Measurements from ENCODE around the gene EZH1.
"Not testable (repeated sequence)": the region's sequence is repeated elsewhere in the genome, so short reads cannot be mapped to it uniquely, and the experiment has no call there.

Gene EZH1

GRCh38 chr17:42751628-42752027 lies 6.8 kb upstream of the EZH1 start:
- TF ChIP-seq CTCF (conservative IDR thresholded peaks at IDR 0.05; ENCODE audit: low read depth, low read length) = no peak
- DNase-seq (ENCODE audit: low read depth) = peak; percentile 68

GRCh38 chr17:42750739-42751344 lies 6.0 kb upstream of the EZH1 start:
- DNase-seq (ENCODE audit: low read depth) = no peak
- TF ChIP-seq CTCF (conservative IDR thresholded peaks at IDR 0.05; ENCODE audit: low read depth, low read length) = no peak
- no peak overlapping the region for H3K4me3 ChIP-seq (ENCODE audit: low read depth, low read length)

More at GRCh38 chr17:42751628-42752027, 6.8 kb upstream of the EZH1 start:
- no peak overlapping the region for H3K4me3 ChIP-seq (ENCODE audit: low read depth, low read length)

GRCh38 chr17:42748908-42749798 lies 4.3 kb upstream of the EZH1 start:
- no peak for DNase-seq (ENCODE audit: low read depth)
- no peak overlapping the region for H3K4me3 ChIP-seq (ENCODE audit: low read depth, low read length)
- no peak for TF ChIP-seq CTCF (conservative IDR thresholded peaks at IDR 0.05; ENCODE audit: low read depth, low read length)

GRCh38 chr17:42748202-42748907 lies 3.5 kb upstream of the EZH1 start:
- DNase-seq (ENCODE audit: low read depth) = no peak
- TF ChIP-seq CTCF (conservative IDR thresholded peaks at IDR 0.05; ENCODE audit: low read depth, low read length) = no peak
- no peak overlapping the region for H3K4me3 ChIP-seq (ENCODE audit: low read depth, low read length)

- no peak for TF ChIP-seq CTCF (conservative IDR thresholded peaks at IDR 0.05; ENCODE audit: low read depth, low read length)
- DNase-seq (ENCODE audit: low read depth) = peak; percentile 30
These were observed 496 bp downstream of the EZH1 start for GRCh38 chr17:42744283-42744805.

GRCh38 chr17:42743595-42744282 lies 1.1 kb downstream of the EZH1 start:
- TF ChIP-seq CTCF (conservative IDR thresholded peaks at IDR 0.05; ENCODE audit: low read depth, low read length) = peak; percentile 32
- no peak for DNase-seq (ENCODE audit: low read depth)
- H3K4me3 ChIP-seq (ENCODE audit: low read depth, low read length) = peak overlapping the region; percentile 89

More at GRCh38 chr17:42744283-42744805, 496 bp downstream of the EZH1 start:
- H3K4me3 ChIP-seq (ENCODE audit: low read depth, low read length) = peak overlapping the region; percentile 89

GRCh38 chr17:42742916-42743315 lies 1.9 kb downstream of the EZH1 start:
- DNase-seq (ENCODE audit: low read depth); H3K4me3 ChIP-seq (ENCODE audit: low read depth, low read length): not testable (repeated sequence)

Data from choroid plexus epithelial cell (primary cell).